ENCODE data around the gene SNX18.
"Not testable (repeated sequence)": the region's sequence is repeated elsewhere in the genome, so short reads cannot be mapped to it uniquely, and the experiment has no call there.

SNX18 gene

GRCh38 chr5:54477941-54478478, 39.5 kb upstream of the SNX18 start:
- TF ChIP-seq CTCF (IDR thresholded peaks at IDR 0.05; ENCODE audit: low read depth, low read length), result no peak
- H3K4me3 ChIP-seq (ENCODE audit: low read depth, low read length), result no peak overlapping the region
- in situ Hi-C loops (cut with HindIII; ENCODE audit: low sequenced_read_pairs), result no loop called here
- no peak for DNase-seq (ENCODE audit: low read depth, low spot score)

GRCh38 chr5:54480296-54480695, 37.3 kb upstream of the SNX18 start:
- no peak for TF ChIP-seq CTCF (IDR thresholded peaks at IDR 0.05; ENCODE audit: low read depth, low read length)
- no peak overlapping the region for H3K4me3 ChIP-seq (ENCODE audit: low read depth, low read length)
- in situ Hi-C loops (cut with HindIII; ENCODE audit: low sequenced_read_pairs), result no loop called here
- DNase-seq (ENCODE audit: low read depth, low spot score), result no peak

GRCh38 chr5:54484219-54484894, 33.2 kb upstream of the SNX18 start:
- no peak for DNase-seq (ENCODE audit: low read depth, low spot score)
- no peak overlapping the region for H3K4me3 ChIP-seq (ENCODE audit: low read depth, low read length)
- TF ChIP-seq CTCF (IDR thresholded peaks at IDR 0.05; ENCODE audit: low read depth, low read length), result no peak
- in situ Hi-C loops (cut with HindIII; ENCODE audit: low sequenced_read_pairs), result no loop called here

- DNase-seq (ENCODE audit: low read depth, low spot score); in situ Hi-C loops (cut with HindIII; ENCODE audit: low sequenced_read_pairs); H3K4me3 ChIP-seq (ENCODE audit: low read depth, low read length): not testable (repeated sequence)
Observed at GRCh38 chr5:54485659-54486058, 31.9 kb upstream of the SNX18 start.

- DNase-seq (ENCODE audit: low read depth, low spot score); H3K4me3 ChIP-seq (ENCODE audit: low read depth, low read length); in situ Hi-C loops (cut with HindIII; ENCODE audit: low sequenced_read_pairs): not testable (repeated sequence)
Observed at GRCh38 chr5:54489648-54489979, 27.9 kb upstream of the SNX18 start.

GRCh38 chr5:54491326-54491725, 26.2 kb upstream of the SNX18 start:
- H3K4me3 ChIP-seq (ENCODE audit: low read depth, low read length), result no peak overlapping the region
- in situ Hi-C loops (cut with HindIII; ENCODE audit: low sequenced_read_pairs), result no loop called here
- DNase-seq (ENCODE audit: low read depth, low spot score), result no peak
- TF ChIP-seq CTCF (IDR thresholded peaks at IDR 0.05; ENCODE audit: low read depth, low read length), result no peak

- no peak for TF ChIP-seq CTCF (IDR thresholded peaks at IDR 0.05; ENCODE audit: low read depth, low read length)
- in situ Hi-C loops (cut with HindIII; ENCODE audit: low sequenced_read_pairs), result no loop called here
- H3K4me3 ChIP-seq (ENCODE audit: low read depth, low read length), result no peak overlapping the region
- no peak for DNase-seq (ENCODE audit: low read depth, low spot score)
Observed at GRCh38 chr5:54492178-54492577, 25.4 kb upstream of the SNX18 start.

- no peak for DNase-seq (ENCODE audit: low read depth, low spot score)
- in situ Hi-C loops (cut with HindIII; ENCODE audit: low sequenced_read_pairs), result no loop called here
- no peak for TF ChIP-seq CTCF (IDR thresholded peaks at IDR 0.05; ENCODE audit: low read depth, low read length)
- H3K4me3 ChIP-seq (ENCODE audit: low read depth, low read length), result no peak overlapping the region
Observed at GRCh38 chr5:54495027-54495426, 22.5 kb upstream of the SNX18 start.
